ENCODE measurements around the gene CANX. TPM values are rescaled to one million over a fixed set of nuclear protein-coding genes. Genes with fewer than 3 reads are reported as not detected.

Gene CANX
- total RNA-seq, 1 donor from 2014 or later: 574 TPM

- no peak for DNase-seq (ENCODE audit: low spot score, unreplicated experiment)
- no peaks in the 10 kb centered on the region for H3K9me3 Mint-ChIP-seq (ENCODE audit: low read depth)
- H3K27ac Mint-ChIP-seq: no peak overlapping the region
- no peaks in the 10 kb centered on the region for H3K4me1 Mint-ChIP-seq (ENCODE audit: low read depth)
- H3K4me3 Mint-ChIP-seq (ENCODE audit: low read depth): no peak overlapping the region
- TF ChIP-seq CTCF (IDR thresholded peaks at IDR 0.05; ENCODE audit: unreplicated experiment): no peak
- no peaks in the 10 kb centered on the region for H3K27me3 Mint-ChIP-seq
- H3K36me3 Mint-ChIP-seq (ENCODE audit: insufficient read depth): peaks cover 18% of the 10 kb centered on the region
Measured at GRCh38 chr5:179777909-179778308, 79.1 kb downstream of the CANX start.

GRCh38 chr5:179778591-179778990 is 79.8 kb downstream of the CANX start:
- TF ChIP-seq CTCF (IDR thresholded peaks at IDR 0.05; ENCODE audit: unreplicated experiment): no peak
- DNase-seq (ENCODE audit: low spot score, unreplicated experiment): no peak
- Mint-ChIP-seq H3K27ac (peak overlapping the region; percentile 36), H3K4me3 (ENCODE audit: low read depth) (no peak overlapping the region), H3K36me3 (ENCODE audit: insufficient read depth) (peaks cover 14% of the 10 kb centered on the region), H3K4me1 (ENCODE audit: low read depth) (no peaks in the 10 kb centered on the region), H3K9me3 (ENCODE audit: low read depth) (no peaks in the 10 kb centered on the region), H3K27me3 (no peaks in the 10 kb centered on the region)

GRCh38 chr5:179779826-179780225 is 81.1 kb downstream of the CANX start:
- H3K4me1 Mint-ChIP-seq (ENCODE audit: low read depth): no peaks in the 10 kb centered on the region
- TF ChIP-seq CTCF (IDR thresholded peaks at IDR 0.05; ENCODE audit: unreplicated experiment): no peak
- H3K4me3 Mint-ChIP-seq (ENCODE audit: low read depth): no peak overlapping the region
- H3K27me3 Mint-ChIP-seq: no peaks in the 10 kb centered on the region
- H3K27ac Mint-ChIP-seq: peak overlapping the region; percentile 65
- no peaks in the 10 kb centered on the region for H3K9me3 Mint-ChIP-seq (ENCODE audit: low read depth)
- no peak for DNase-seq (ENCODE audit: low spot score, unreplicated experiment)
- H3K36me3 Mint-ChIP-seq (ENCODE audit: insufficient read depth): peaks cover 14% of the 10 kb centered on the region

- Mint-ChIP-seq H3K4me1 (ENCODE audit: low read depth) (no peaks in the 10 kb centered on the region), H3K36me3 (ENCODE audit: insufficient read depth) (peaks cover 14% of the 10 kb centered on the region), H3K4me3 (ENCODE audit: low read depth) (no peak overlapping the region), H3K27ac (peak overlapping the region; percentile 56), H3K9me3 (ENCODE audit: low read depth) (no peaks in the 10 kb centered on the region), H3K27me3 (no peaks in the 10 kb centered on the region)
- no peak for DNase-seq (ENCODE audit: low spot score, unreplicated experiment)
- TF ChIP-seq CTCF (IDR thresholded peaks at IDR 0.05; ENCODE audit: unreplicated experiment): no peak
Measured at GRCh38 chr5:179780362-179780761, 81.6 kb downstream of the CANX start.

Other genes with a start within 250 kb of the CANX start
- 69.1 and 71.2 TPM in 2 replicates for gene RUFY1, start 148.4 kb upstream of the CANX start, total RNA-seq
- gene HNRNPH1, start 75.3 kb upstream of the CANX start, total RNA-seq: 1,377 and 1,392 TPM in 2 replicates
- not detected in 2 replicates for gene CBY3, start 17.9 kb upstream of the CANX start, total RNA-seq
- gene MAML1, start 33.9 kb downstream of the CANX start, total RNA-seq: 51.8 and 54.8 TPM in 2 replicates
- 5.5 and 6.9 TPM in 2 replicates for gene LTC4S, start 95.0 kb downstream of the CANX start, total RNA-seq
- 159 and 171 TPM in 2 replicates for gene MGAT4B, start 107.9 kb downstream of the CANX start, total RNA-seq
- gene SQSTM1, start 121.9 kb downstream of the CANX start, total RNA-seq: 113 and 139 TPM in 2 replicates
- gene MRNIP, start 159.8 kb downstream of the CANX start, total RNA-seq: 61.4 and 63.4 TPM in 2 replicates
- gene TBC1D9B, start 208.9 kb downstream of the CANX start, total RNA-seq: 128 and 135 TPM in 2 replicates

All from progenitor cell of endocrine pancreas (in vitro differentiated cells).